Measurements from ENCODE around the gene CCL22.
A peak's percentile ranks its signal among the peaks of the same experiment; 100 is the strongest.
"Not testable (repeated sequence)": the region's sequence is repeated elsewhere in the genome, so short reads cannot be mapped to it uniquely, and the experiment has no call there.

Gene CCL22

GRCh38 chr16:57347858-57348257, 10.7 kb upstream of the CCL22 start:
- no peak for DNase-seq

- no peak for DNase-seq
Measured at GRCh38 chr16:57348327-57348726, 10.3 kb upstream of the CCL22 start.

- DNase-seq = no peak
Measured at GRCh38 chr16:57349212-57350031, 9.2 kb upstream of the CCL22 start.

- DNase-seq = no peak
Measured at GRCh38 chr16:57352636-57353047, 5.9 kb upstream of the CCL22 start.

GRCh38 chr16:57354311-57354710, 4.3 kb upstream of the CCL22 start:
- DNase-seq = no peak

GRCh38 chr16:57355898-57356414, 2.6 kb upstream of the CCL22 start:
- DNase-seq = no peak

GRCh38 chr16:57356547-57356946, 2.0 kb upstream of the CCL22 start:
- DNase-seq = no peak

- DNase-seq = no peak
Measured at GRCh38 chr16:57357330-57358085, 1.1 kb upstream of the CCL22 start.

- no peak for DNase-seq
Measured at GRCh38 chr16:57358086-57358420, 530 bp upstream of the CCL22 start.

- no peak for DNase-seq
Measured at GRCh38 chr16:57360321-57360935, 1.8 kb downstream of the CCL22 start.

GRCh38 chr16:57361404-57361803, 2.8 kb downstream of the CCL22 start:
- DNase-seq = no peak

- DNase-seq = no peak
Measured at GRCh38 chr16:57364143-57364542, 5.6 kb downstream of the CCL22 start.

- no peak for DNase-seq
Measured at GRCh38 chr16:57366544-57367040, 8.0 kb downstream of the CCL22 start.

GRCh38 chr16:57367116-57367752, 8.7 kb downstream of the CCL22 start:
- DNase-seq = no peak

- no peak for DNase-seq
Measured at GRCh38 chr16:57371494-57372371, 13.2 kb downstream of the CCL22 start.

GRCh38 chr16:57372372-57373116, 14.0 kb downstream of the CCL22 start, which contains the start of gene CX3CL1:
Gene CX3CL1 (plus strand): TSS chr16:57372490. CDS start chr16:57372569, 79 bp downstream.
- DNase-seq = peak; percentile 63

- no peak for DNase-seq
Measured at GRCh38 chr16:57373117-57373947, 14.7 kb downstream of the CCL22 start.

GRCh38 chr16:57374067-57374534, 15.5 kb downstream of the CCL22 start:
- DNase-seq = no peak

- not testable (repeated sequence) for DNase-seq
Measured at GRCh38 chr16:57374925-57375465, 16.4 kb downstream of the CCL22 start.

Measured in fibroblast of skin of back (primary cell).